Endothelial cell of umbilical vein (primary cell): ENCODE data around the gene PAEP. TPM values are rescaled to one million over a fixed set of nuclear protein-coding genes. Genes with fewer than 3 reads are reported as not detected.

Source experiments
- BruUV-seq: library from RNA; stranded (reverse); fragments of 400-500 nt; replicated peaks from 2 replicates; lab custom pipeline; 2021; lab: Mats Ljungman, UMichigan
- CTCF ChIA-PET: fragments of 300-600, 350-600 bp; sonication (Branson Sonifier 250); formaldehyde crosslinking; loops from one replicate; lab custom pipeline; 2021; ENCODE audit warnings: antibody characterized with exemption, inconsistent platforms; lab: Charles Lee
- POLR2A ChIA-PET: fragments of 300-600, 350-600 bp; sonication (Branson Sonifier 250); formaldehyde crosslinking; loops from one replicate; lab custom pipeline; 2021; ENCODE audit warnings: antibody characterized with exemption, inconsistent platforms; lab: Charles Lee
- DNase-seq: peaks from one replicate; pipeline ENCODE4 v3.0.0-alpha.2; 2011; ENCODE audit warnings: low read depth, low spot score
- FAIRE-seq: peaks from 2 replicates; lab custom pipeline; 2011; peaks lifted over from hg19 to GRCh38; lab: Jason Lieb, UNC
- H2AFZ ChIP-seq: 2 replicates; pipeline ENCODE4 v1.6.0; 2012; ENCODE audit warnings: low read depth, low read length, control low read depth, inconsistent platforms
- H3K27ac ChIP-seq: 2 replicates; pipeline ENCODE4 v1.5.1; 2011; ENCODE audit warnings: low read depth, mild to moderate bottlenecking, control low read depth, low read length, moderate library complexity; ENCODE audit not compliant: insufficient read depth
- H3K27me3 ChIP-seq, 2 experiments: 2 replicates each; pipeline versions ENCODE4 v1.6.0 to v1.6.1; 2011; ENCODE audit warnings: low read length in 2 of 2, mixed read lengths in 1 of 2; ENCODE audit not compliant: control insufficient read depth in 2 of 2, insufficient read depth in 2 of 2
- H3K36me3 ChIP-seq, 2 experiments: 2 replicates in 1 of 2; 3 replicates in 1 of 2; pipeline ENCODE4 v1.5.1; 2011; ENCODE audit warnings: low read length in 2 of 2, mild to moderate bottlenecking in 1 of 2, moderate library complexity in 1 of 2; ENCODE audit not compliant: control insufficient read depth in 2 of 2, insufficient read depth in 2 of 2; ENCODE audit errors: extremely low read depth in 1 of 2
- H3K4me1 ChIP-seq: 3 replicates; pipeline ENCODE4 v1.5.1; 2011; ENCODE audit warnings: mild to moderate bottlenecking, low read length; ENCODE audit not compliant: control insufficient read depth, insufficient read depth; ENCODE audit errors: extremely low read depth
- H3K4me2 ChIP-seq: 2 replicates; pipeline ENCODE4 v1.6.1; 2011; ENCODE audit warnings: low read length, control low read depth, mixed read lengths; ENCODE audit not compliant: insufficient read depth
- H3K4me3 ChIP-seq, 3 experiments: fragments of 200-600 bp in 1 of 3; sonication (generic), shearing (Covaris generic) in 1 of 3; replicated peaks in 1 of 3; 2 replicates each; pipeline ENCODE4 v1.5.1; 2011 to 2016; ENCODE audit warnings: control low read depth in 3 of 3, low read length in 3 of 3, mild to moderate bottlenecking in 2 of 3, inconsistent platforms in 1 of 3, low read depth in 1 of 3, moderate library complexity in 1 of 3; ENCODE audit not compliant: insufficient read depth in 1 of 3
- H3K79me2 ChIP-seq: 2 replicates; pipeline ENCODE4 v1.6.0; 2012; ENCODE audit warnings: low read length, inconsistent platforms; ENCODE audit not compliant: control insufficient read depth, insufficient read depth
- H3K9ac ChIP-seq: replicated peaks from 2 replicates; pipeline ENCODE3; 2011; ENCODE audit warnings: low read length, control low read depth; ENCODE audit not compliant: insufficient read depth; ENCODE audit errors: extremely low read depth
- H3K9me1 ChIP-seq: replicated peaks from 3 replicates; pipeline ENCODE4 v1.6.0; 2011; ENCODE audit warnings: mild to moderate bottlenecking, low read length; ENCODE audit not compliant: control insufficient read depth, insufficient read depth; ENCODE audit errors: extremely low read depth
- H3K9me3 ChIP-seq: replicated peaks from 2 replicates; pipeline ENCODE4 v1.5.1; 2012; ENCODE audit warnings: low read length, inconsistent platforms; ENCODE audit not compliant: control insufficient read depth, insufficient read depth
- H4K20me1 ChIP-seq: replicated peaks from 2 replicates; pipeline ENCODE3; 2011; ENCODE audit warnings: mild to moderate bottlenecking, low read length; ENCODE audit not compliant: control insufficient read depth, insufficient read depth; ENCODE audit errors: extremely low read depth
- EZH2 ChIP-seq: IDR thresholded peaks from 2 replicates; pipeline ENCODE4 v1.6.1; 2012; ENCODE audit warnings: borderline replicate concordance, low read depth, mild to moderate bottlenecking, moderate library complexity, low read length, inconsistent platforms; ENCODE audit not compliant: severe bottlenecking
- FOS ChIP-seq: IDR thresholded peaks from 2 replicates; pipeline ENCODE4 v1.6.1; 2011; ENCODE audit warnings: mild to moderate bottlenecking, low read length, moderate library complexity, borderline replicate concordance; ENCODE audit not compliant: insufficient read depth
- GATA2 ChIP-seq: IDR thresholded peaks from 2 replicates; pipeline ENCODE4 v1.7.0; 2011; ENCODE audit warnings: low read depth, mild to moderate bottlenecking, moderate library complexity, mixed read lengths, low read length; ENCODE audit not compliant: insufficient read length, insufficient read depth
- JUN ChIP-seq: IDR thresholded peaks from 2 replicates; pipeline ENCODE4 v1.6.1; 2011; ENCODE audit warnings: borderline replicate concordance, low read depth; ENCODE audit not compliant: insufficient read length, insufficient read depth
- MAX ChIP-seq: IDR thresholded peaks from 2 replicates; pipeline ENCODE4 v1.6.1; 2011; ENCODE audit not compliant: insufficient read depth, insufficient read length
- MYC ChIP-seq: IDR thresholded peaks from one replicate; pipeline ENCODE4 v1.6.1; 2011; ENCODE audit warnings: mild to moderate bottlenecking, low read depth, low read length
- POLR2A ChIP-seq: IDR thresholded peaks from 2 replicates; pipeline ENCODE4 v1.6.1; 2012; ENCODE audit warnings: low read depth, mild to moderate bottlenecking, control low read depth, low read length
- POLR2AphosphoS5 ChIP-seq: IDR thresholded peaks from 2 replicates; pipeline ENCODE4 v1.6.1; 2012; ENCODE audit warnings: low read depth, mild to moderate bottlenecking, control low read depth, low read length, moderate library complexity; ENCODE audit not compliant: insufficient read depth
- dilution Hi-C: fragments of 300-500 bp; cut with MboI; formaldehyde crosslinking; loops from one replicate; pipeline ENCODE4 v1.15.0; 2019; ENCODE audit warnings: low sequenced_read_pairs; ENCODE audit not compliant: extremely low pct_ligation_motif_present
- intact Hi-C: fragments of 100-400 bp; cut with micrococcal nuclease; formaldehyde crosslinking; loops from one replicate; pipeline ENCODE4 v1.10.0; 2022
- polyA plus RNA-seq, 4 experiments: library from polyadenylated mRNA; depleted of rRNA in 3 of 4; stranded (reverse) in 3 of 4; unstranded in 1 of 4; fragments of >200 nt; gene quantifications; 2 replicates each; pipeline versions ENCODE4 v1.2.1 to v1.2.3, GENCODE V29; 2011 to 2012; ENCODE audit warnings: missing spikeins in 1 of 4
- total RNA-seq: library from RNA; stranded (reverse); gene quantifications from 2 replicates; pipeline ENCODE4 v1.2.3, GENCODE V29; 2021
- TF ChIP-seq, protein P1 (sequence below), 2 donors: IDR thresholded peaks; 1 replicate in 1 of 2; 2 replicates in 1 of 2; pipeline ENCODE4 v1.5.1; 2011; ENCODE audit warnings: low read length in 2 of 2, mild to moderate bottlenecking in 2 of 2, moderate library complexity in 2 of 2, control low read depth in 1 of 2, inconsistent platforms in 1 of 2, low read depth in 1 of 2; ENCODE audit not compliant: insufficient read depth in 1 of 2; ENCODE audit errors: extremely low read depth in 1 of 2

PAEP gene
- total and polyA plus RNA-seq, 2 donors (not counting 3 experiments of a cell fraction or from before 2014, with no cell fraction given): not detected

- H3K9me1 ChIP-seq: no peaks in the 10 kb centered on the region
- dilution Hi-C loops (no loop called here), intact Hi-C loops (no loop called here)
- no peaks in the 10 kb centered on the region for H3K79me2 ChIP-seq
- BruUV-seq: no TSS peak
- CTCF ChIA-PET: no interaction called here
- no peaks in the 10 kb centered on the region for H3K36me3 ChIP-seq
- no peak overlapping the region for H3K27ac ChIP-seq
- FAIRE-seq (no peak), DNase-seq (no peak)
- no peak overlapping the region for H3K4me2 ChIP-seq
- H3K4me3 ChIP-seq: no peak overlapping the region
- no peaks in the 10 kb centered on the region for H4K20me1 ChIP-seq
- H3K9ac ChIP-seq: no peak overlapping the region
- H3K4me1 ChIP-seq: no peaks in the 10 kb centered on the region
- no peaks in the 10 kb centered on the region for H3K27me3 ChIP-seq
- H3K9me3 ChIP-seq: no peaks in the 10 kb centered on the region
- TF ChIP-seq JUN: no peak
- TF ChIP-seq POLR2A: no peak
- TF ChIP-seq MYC: no peak
- TF ChIP-seq MAX: no peak
- POLR2A ChIA-PET: no interaction called here
- H2AFZ ChIP-seq: no peak overlapping the region
Observed at GRCh38 chr9:135550344-135550918, 11.1 kb upstream of the PAEP start.

DNA sequence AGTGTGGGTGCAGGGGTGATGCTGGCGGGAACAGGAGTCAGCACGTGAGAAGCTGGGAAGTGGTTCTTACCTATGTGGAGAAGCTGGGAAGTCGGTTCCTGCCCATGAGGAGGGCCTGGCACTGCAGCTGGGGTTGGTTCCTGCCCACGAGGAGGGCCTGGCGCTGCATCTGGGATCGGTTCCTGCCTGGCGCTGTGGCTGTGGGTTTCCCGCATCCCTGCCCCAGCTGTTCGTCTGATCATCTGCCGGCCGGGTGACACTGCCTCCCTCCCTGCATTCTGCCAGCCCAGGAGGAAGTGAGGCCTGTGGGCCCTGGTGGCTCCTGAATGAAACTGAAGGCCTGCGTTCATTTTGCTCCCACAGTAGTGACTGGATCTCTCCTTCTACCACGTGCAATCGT lies 10.5 kb upstream of the PAEP start:
- FAIRE-seq (no peak), DNase-seq (no peak)
- ChIA-PET CTCF (no interaction called here), POLR2A (no interaction called here)
- H3K27me3 ChIP-seq: no peaks in the 10 kb centered on the region
- no peaks in the 10 kb centered on the region for H4K20me1 ChIP-seq
- no peak overlapping the region for H3K27ac ChIP-seq
- H3K9me1 ChIP-seq: no peaks in the 10 kb centered on the region
- dilution Hi-C loops (no loop called here), intact Hi-C loops (no loop called here)
- no peaks in the 10 kb centered on the region for H3K36me3 ChIP-seq
- H3K4me2 ChIP-seq: no peak overlapping the region
- no peak overlapping the region for H2AFZ ChIP-seq
- BruUV-seq: no TSS peak
- no peaks in the 10 kb centered on the region for H3K4me1 ChIP-seq
- no peak for TF ChIP-seq POLR2A
- no peak for TF ChIP-seq GATA2
- no peak for TF ChIP-seq MYC
- no peak for TF ChIP-seq JUN
- TF ChIP-seq FOS: no peak
- no peak for TF ChIP-seq EZH2
- TF ChIP-seq, protein P1, sequence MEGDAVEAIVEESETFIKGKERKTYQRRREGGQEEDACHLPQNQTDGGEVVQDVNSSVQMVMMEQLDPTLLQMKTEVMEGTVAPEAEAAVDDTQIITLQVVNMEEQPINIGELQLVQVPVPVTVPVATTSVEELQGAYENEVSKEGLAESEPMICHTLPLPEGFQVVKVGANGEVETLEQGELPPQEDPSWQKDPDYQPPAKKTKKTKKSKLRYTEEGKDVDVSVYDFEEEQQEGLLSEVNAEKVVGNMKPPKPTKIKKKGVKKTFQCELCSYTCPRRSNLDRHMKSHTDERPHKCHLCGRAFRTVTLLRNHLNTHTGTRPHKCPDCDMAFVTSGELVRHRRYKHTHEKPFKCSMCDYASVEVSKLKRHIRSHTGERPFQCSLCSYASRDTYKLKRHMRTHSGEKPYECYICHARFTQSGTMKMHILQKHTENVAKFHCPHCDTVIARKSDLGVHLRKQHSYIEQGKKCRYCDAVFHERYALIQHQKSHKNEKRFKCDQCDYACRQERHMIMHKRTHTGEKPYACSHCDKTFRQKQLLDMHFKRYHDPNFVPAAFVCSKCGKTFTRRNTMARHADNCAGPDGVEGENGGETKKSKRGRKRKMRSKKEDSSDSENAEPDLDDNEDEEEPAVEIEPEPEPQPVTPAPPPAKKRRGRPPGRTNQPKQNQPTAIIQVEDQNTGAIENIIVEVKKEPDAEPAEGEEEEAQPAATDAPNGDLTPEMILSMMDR (IDR thresholded peaks at IDR 0.05; ENCODE audit: extremely low read depth in 1 of 2, insufficient read depth in 1 of 2, low read depth in 1 of 2, low read length in 2 of 2): no peak
- TF ChIP-seq POLR2AphosphoS5: no peak
- no peak for TF ChIP-seq MAX
- H3K4me3 ChIP-seq: no peak overlapping the region
- no peaks in the 10 kb centered on the region for H3K9me3 ChIP-seq
- no peak overlapping the region for H3K9ac ChIP-seq
- H3K79me2 ChIP-seq: no peaks in the 10 kb centered on the region
